ENCODE measurements around the gene GRID2.
"Not testable (repeated sequence)": the region's sequence is repeated elsewhere in the genome, so short reads cannot be mapped to it uniquely, and the experiment has no call there.

Gene GRID2

GRCh38 chr4:93617606-93618005 lies 1313.8 kb downstream of the GRID2 start:
- DNase-seq = peak; percentile 48

DNA sequence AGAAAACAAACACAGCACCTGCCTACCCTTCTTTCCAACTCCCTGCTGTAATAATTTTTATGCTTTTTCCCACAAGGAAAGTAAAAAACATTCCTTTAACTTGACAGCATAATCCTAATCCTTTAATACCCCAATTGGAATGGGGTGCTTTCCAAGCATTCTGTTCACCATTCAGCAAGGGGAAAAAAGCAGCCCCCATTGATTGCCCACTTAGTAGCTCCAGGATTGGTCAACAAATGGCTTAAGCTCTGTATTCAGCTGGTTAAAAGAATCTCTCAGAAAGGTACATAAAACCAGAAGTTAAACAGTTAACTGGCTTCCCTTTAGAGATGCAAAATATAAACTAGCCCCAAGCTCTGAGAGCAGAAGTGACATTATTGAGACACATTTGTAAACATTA lies 1330.0 kb downstream of the GRID2 start:
- DNase-seq = no peak

- no peak for DNase-seq
These were observed 1332.2 kb downstream of the GRID2 start for GRCh38 chr4:93635943-93636342.

GRCh38 chr4:93645120-93645519 lies 1341.4 kb downstream of the GRID2 start:
- DNase-seq = no peak

- DNase-seq = no peak
These were observed 1342.6 kb downstream of the GRID2 start for GRCh38 chr4:93646233-93646930.

DNA sequence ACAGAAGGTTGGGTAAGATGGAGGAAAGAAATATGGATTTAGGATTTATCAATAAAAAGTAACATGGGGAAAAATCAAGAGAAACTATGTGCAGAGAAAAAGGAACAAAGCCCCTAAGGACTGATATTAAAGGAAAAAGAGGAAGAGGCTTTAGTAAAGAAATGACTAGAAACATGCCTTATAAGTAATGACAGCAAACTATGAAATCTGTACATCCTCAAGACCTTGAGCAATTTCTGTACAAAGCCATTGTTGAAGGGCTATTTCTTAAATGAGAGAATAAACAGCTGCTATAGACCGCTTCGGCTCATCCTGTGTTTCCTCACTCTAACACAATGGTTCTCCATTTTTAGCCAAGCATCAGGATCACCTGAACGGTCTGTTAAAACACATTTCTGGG lies 1344.5 kb downstream of the GRID2 start:
- DNase-seq = no peak

- no peak for DNase-seq
These were observed 1346.1 kb downstream of the GRID2 start for GRCh38 chr4:93649828-93650227.

DNA sequence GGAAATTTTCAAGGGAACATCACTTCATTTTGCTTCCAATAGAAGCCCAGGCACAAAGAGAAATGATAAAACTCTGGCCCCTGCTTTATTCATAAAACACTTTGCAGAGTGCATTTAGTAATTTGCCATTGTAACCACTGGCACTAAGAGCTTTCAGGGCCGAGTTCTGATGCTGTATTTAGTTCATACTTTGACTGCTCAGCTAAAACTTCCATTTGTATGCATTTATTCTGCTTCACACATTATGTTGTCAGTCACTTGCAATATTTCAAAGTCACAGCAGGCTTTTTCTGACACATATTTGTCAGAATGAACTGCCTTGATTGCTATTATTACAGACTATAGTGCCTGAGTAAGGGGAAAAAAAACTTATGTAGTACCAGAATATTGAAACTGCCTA lies 1350.4 kb downstream of the GRID2 start:
- no peak for DNase-seq

DNA sequence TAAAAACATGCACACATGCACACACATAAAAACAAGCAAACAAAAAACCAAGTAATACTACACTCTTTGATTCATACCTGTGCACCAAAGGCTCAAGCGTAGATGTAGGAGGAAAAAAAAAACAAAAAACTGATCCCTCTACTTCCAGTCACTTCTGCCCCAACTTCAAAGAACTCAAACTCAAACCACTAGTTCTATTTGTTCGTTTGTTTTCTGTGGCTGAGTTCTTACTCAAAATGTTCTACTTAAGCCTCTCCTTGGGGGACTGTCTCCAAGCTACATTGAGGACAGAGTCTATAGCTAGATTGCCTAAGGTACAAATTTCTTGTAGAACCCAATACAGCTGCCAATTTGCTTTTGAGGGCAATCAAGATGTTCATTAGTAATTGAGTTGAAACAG lies 1353.8 kb downstream of the GRID2 start:
- DNase-seq = no peak

DNA sequence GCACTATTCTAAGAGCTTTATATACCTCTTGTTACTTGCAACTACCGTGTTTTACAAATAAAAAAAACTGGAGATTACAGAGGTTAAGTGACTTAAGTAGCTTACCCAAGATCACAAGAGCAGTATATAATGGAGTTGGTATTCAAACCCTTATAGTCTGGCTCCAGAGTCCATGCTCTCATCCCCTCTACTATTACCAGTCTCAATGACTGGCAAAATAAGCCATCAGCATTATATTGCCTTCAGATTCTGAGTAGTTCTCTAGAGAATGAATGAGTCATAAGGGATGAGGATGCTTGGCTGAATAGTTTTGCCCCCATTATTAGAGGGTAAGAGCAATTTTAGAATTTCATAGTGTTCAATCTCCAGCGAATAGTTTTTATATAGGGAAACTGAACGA lies 1354.7 kb downstream of the GRID2 start:
- DNase-seq = no peak

DNA sequence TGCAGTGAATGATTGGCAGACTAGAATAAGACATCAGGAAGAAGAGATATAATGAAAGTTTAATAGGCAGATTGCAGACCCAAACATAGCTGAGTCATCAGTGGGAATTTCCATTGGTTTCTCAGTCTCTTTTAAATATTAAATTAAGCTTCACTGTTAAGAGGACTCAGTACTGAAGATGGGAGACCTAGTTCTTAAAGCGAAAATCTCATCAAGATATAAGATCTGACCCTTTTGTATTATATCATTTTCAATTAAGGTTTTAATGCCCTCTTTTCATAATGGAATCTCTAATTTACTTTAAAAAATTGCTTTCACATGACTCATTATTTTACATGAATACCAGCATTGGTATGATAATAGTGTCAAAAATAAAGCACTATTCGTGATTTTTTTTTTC lies 1355.9 kb downstream of the GRID2 start:
- DNase-seq = no peak

DNA sequence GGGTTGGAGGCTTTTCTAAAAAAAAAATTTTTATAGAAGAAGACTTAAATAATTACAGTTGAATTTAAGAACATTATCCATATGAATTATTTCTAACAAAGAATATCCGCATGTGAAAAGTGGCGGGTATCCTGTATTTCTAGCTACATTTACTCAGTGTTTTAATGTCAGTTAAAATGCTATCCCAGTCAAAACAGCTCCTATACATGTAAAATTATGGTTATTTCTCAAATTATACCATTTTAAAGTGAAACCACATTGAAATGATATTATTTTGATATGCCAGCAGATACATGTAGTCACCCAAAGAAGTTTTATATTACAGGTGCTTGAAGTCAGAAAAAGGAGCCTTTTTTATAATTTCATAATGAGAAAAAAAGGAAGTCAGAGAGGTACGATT lies 1356.3 kb downstream of the GRID2 start:
- no peak for DNase-seq

DNA sequence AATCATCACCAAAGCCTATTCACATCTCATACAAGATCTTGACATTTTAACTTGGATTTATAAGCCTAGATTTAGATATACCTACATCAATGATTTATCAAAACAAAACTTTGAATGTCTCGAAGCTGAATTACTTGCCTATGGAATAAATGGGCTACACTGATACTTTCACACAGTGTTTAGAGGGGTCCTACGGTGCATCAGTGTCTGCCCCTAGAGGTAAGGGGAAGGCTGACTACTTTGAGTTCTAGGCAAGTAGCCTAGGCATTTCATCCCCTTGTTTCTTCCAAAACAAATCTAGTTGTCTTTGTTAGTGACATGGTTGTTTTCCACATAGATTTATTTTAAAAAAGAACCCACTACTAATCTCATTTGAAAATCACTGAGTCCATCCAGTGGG lies 1366.7 kb downstream of the GRID2 start:
- no peak for DNase-seq

- no peak for DNase-seq
These were observed 1367.3 kb downstream of the GRID2 start for GRCh38 chr4:93671093-93671492.

DNA sequence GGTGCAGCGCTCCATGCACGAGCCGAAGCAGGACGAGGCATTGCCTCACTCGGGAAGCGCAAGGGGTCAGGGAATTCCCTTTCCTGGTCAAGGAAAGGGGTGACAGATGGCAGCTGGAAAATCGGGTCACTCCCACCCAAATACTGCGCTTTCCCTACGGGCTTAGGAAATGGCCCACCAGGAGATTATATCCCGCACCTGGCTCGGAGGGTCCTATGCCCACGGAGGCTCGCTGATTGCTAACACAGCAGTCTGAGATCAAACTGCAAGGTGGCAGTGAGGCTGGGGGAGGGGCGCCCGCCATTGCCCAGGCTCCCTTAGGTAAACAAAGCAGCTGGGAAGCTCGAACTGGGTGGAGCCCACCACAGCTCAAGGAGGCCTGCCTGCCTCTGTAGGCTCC lies 1373.2 kb downstream of the GRID2 start:
- DNase-seq = not testable (repeated sequence)

- no peak for DNase-seq
These were observed 1380.8 kb downstream of the GRID2 start for GRCh38 chr4:93684571-93684970.

DNA sequence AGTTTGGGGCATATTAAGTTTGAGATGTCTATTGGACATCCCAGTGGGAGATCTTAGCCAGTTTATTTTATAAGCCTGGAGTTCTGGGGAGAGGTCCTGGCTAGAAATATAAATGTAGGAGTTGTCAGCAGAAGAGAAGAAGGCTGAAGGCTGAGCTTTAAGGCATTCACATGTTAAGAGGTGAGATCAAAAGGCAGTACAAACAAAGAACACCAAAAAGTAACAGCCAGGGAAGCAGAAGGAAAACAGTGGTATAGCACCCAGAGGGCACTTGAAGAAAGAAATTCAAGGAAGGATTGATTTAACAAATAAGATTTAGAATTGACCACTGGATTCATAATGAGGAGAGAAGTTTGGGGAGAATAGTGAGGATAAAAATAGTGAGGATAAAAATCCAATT lies 1383.5 kb downstream of the GRID2 start:
- no peak for DNase-seq

DNA sequence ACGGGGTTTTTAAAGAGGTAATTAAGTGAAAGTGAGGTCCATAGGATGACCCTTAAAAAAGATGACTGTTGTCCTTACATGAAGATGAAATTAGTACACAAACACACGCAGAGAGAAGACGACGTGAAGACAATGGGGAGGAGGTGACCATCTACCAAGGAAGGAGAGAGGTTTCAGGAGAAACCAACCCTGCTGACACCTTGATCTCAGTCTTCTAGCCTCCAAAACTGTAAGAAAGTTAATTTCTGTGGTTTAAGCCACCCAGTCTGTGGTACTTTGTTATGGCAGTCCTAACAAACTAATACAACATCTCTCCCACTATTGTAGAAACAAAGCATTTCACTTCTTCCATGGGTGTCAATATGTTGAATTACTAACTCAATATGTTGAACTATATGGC lies 1385.2 kb downstream of the GRID2 start:
- DNase-seq = no peak

GRCh38 chr4:93693141-93693540 lies 1389.4 kb downstream of the GRID2 start:
- no peak for DNase-seq

DNA sequence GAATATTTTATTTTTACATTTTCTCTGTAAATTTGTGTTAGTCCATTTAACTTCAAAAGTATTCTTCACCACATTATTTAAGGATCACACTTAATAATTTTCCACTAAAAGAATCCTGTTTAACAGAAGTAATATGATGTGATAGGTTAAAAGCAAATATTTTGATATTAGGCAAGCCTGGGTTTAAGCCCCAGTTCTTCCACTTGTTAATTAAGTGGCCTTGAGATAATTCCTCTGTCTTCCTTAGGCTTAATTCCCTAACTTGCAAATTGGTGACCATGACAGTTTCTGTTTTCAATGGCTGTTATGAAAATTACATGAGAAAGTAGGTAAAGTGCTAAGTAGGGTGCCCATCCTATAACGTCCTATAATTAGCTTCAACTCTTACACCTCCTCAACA lies 1394.9 kb downstream of the GRID2 start:
- no peak for DNase-seq

DNA sequence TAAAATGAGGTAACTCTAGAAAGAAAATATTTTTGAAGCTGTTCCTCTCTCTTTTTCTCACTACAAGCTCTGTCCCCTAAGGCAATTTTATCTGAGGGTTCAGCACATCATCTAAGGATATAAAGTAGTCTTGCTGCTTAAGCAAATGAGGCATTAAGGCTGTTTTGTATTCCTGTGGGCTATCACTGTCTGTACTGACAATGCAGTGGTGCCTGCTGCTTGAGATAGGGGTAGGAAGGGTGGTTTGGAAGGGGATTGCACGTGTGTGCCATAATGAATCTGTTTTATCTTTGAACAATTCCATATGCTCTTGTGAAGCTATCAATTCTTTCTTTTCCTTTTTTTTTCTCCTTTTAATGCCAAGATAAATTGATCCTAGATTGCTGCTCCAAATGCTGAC lies 1396.8 kb downstream of the GRID2 start:
- DNase-seq = no peak

- DNase-seq = no peak
These were observed 1406.5 kb downstream of the GRID2 start for GRCh38 chr4:93710101-93710846.

- no peak for DNase-seq
These were observed 1407.2 kb downstream of the GRID2 start for GRCh38 chr4:93710847-93711430.

- no peak for DNase-seq
These were observed 1414.5 kb downstream of the GRID2 start for GRCh38 chr4:93718233-93718632.

Measured in NCI-H2171 (cell line).